K562 (cell line): Measurements from ENCODE around the gene NTNG1. TPM values are rescaled to one million over a fixed set of nuclear protein-coding genes. Genes with fewer than 3 reads are reported as not detected.

Experiments used
- ATAC-seq: fragments of 200-7000 bp; cut with Tn5 transposase; 3 replicates; pipeline ENCODE4 v1.9.1; 2020; ENCODE audit warnings: moderate library complexity
- BruUV-seq: library from RNA; stranded (reverse); fragments of 400-500 nt; replicated peaks from 2 replicates; lab custom pipeline; 2021; lab: Mats Ljungman, UMichigan
- CTCF ChIA-PET: fragments of 300-600 bp; formaldehyde crosslinking; extraction: SDS; loops from one replicate; lab custom pipeline; 2021; ENCODE audit warnings: low intra/inter-chr PET ratio; lab: Yijun Ruan, JAX
- POLR2A ChIA-PET: fragments of 300-600, 350-650 bp; sonication (Branson Sonifier 250); formaldehyde crosslinking; extraction: SDS; loops from one replicate; lab custom pipeline; 2021; ENCODE audit warnings: antibody characterized with exemption, inconsistent platforms; lab: Yijun Ruan, JAX
- DNase-seq, 4 experiments: peaks; one replicate each; pipeline versions ENCODE4 v3.0.0 to v3.0.0-alpha.2; 2011 to 2018; ENCODE audit warnings: low spot score in 3 of 4, mixed read lengths in 3 of 4; ENCODE audit errors: extremely low read depth in 1 of 4
- FAIRE-seq: peaks from 2 replicates; lab custom pipeline; 2011; peaks lifted over from hg19 to GRCh38; lab: Jason Lieb, UNC
- H2AFZ ChIP-seq: 2 replicates; pipeline ENCODE4 v1.6.0; 2011; ENCODE audit warnings: low read depth, low read length, control low read depth, inconsistent platforms
- H3K27ac ChIP-seq: fragments of 200-600 bp; 3 replicates; pipeline ENCODE4 v1.8.0; 2011; ENCODE audit warnings: low read depth, mild to moderate bottlenecking, control low read depth, inconsistent platforms, low read length, moderate library complexity, mixed read lengths; ENCODE audit errors: extremely low read depth
- H3K27me3 ChIP-seq, 2 experiments: fragments of 300-600 bp in 1 of 2; 2 replicates in 1 of 2; 3 replicates in 1 of 2; pipeline versions ENCODE4 v1.6.0 to v1.8.0; 2011; ENCODE audit warnings: inconsistent platforms in 2 of 2, low read length in 2 of 2, mild to moderate bottlenecking in 1 of 2, mixed read lengths in 1 of 2, moderate library complexity in 1 of 2; ENCODE audit not compliant: control insufficient read depth in 2 of 2, insufficient read depth in 2 of 2
- H3K36me3 ChIP-seq: fragments of 300-600 bp; 3 replicates; pipeline ENCODE4 v1.8.0; 2011; ENCODE audit warnings: mild to moderate bottlenecking, low read length, inconsistent platforms; ENCODE audit not compliant: control insufficient read depth, insufficient read depth
- H3K4me1 ChIP-seq, 2 experiments: fragments of 200-600 bp in 1 of 2; replicated peaks in 1 of 2; 2 replicates in 1 of 2; 3 replicates in 1 of 2; pipeline versions ENCODE4 v1.5.1 to v1.8.0; 2011; ENCODE audit warnings: inconsistent platforms in 2 of 2, low read length in 2 of 2, mild to moderate bottlenecking in 1 of 2, mixed read lengths in 1 of 2, moderate library complexity in 1 of 2; ENCODE audit not compliant: control insufficient read depth in 2 of 2, insufficient read depth in 2 of 2
- H3K4me2 ChIP-seq: 2 replicates; pipeline ENCODE4 v1.6.1; 2011; ENCODE audit warnings: low read length, control low read depth, inconsistent platforms, mixed read lengths; ENCODE audit not compliant: insufficient read depth
- H3K4me3 ChIP-seq: fragments of 200-600 bp; sonication (generic), shearing (Covaris generic); 2 replicates; pipeline ENCODE4 v1.5.1; 2016; ENCODE audit warnings: control low read depth, inconsistent platforms
- H3K79me2 ChIP-seq: fragments of 200-600 bp; 3 replicates; pipeline ENCODE4 v1.8.0; 2011; ENCODE audit warnings: low read length, inconsistent platforms; ENCODE audit not compliant: control insufficient read depth, insufficient read depth
- H3K9ac ChIP-seq, 2 experiments: 2 replicates each; pipeline versions ENCODE4 v1.6.0 to v1.6.1; 2011; ENCODE audit warnings: low read depth in 2 of 2, low read length in 2 of 2, control low read depth in 1 of 2, inconsistent platforms in 1 of 2, mild to moderate bottlenecking in 1 of 2, mixed read lengths in 1 of 2; ENCODE audit not compliant: insufficient read depth in 1 of 2
- H3K9me1 ChIP-seq: one replicate; pipeline ENCODE4 v1.6.0; 2011; ENCODE audit warnings: inconsistent platforms, mild to moderate bottlenecking, low read length, moderate library complexity; ENCODE audit not compliant: control insufficient read depth, insufficient read depth
- H3K9me3 ChIP-seq: replicated peaks from 2 replicates; pipeline ENCODE4 v1.5.1; 2011; ENCODE audit warnings: low read depth, low read length, inconsistent platforms; ENCODE audit not compliant: control insufficient read depth, insufficient read depth
- H4K20me1 ChIP-seq: replicated peaks from 2 replicates; pipeline ENCODE4 v1.6.1; 2011; ENCODE audit warnings: low read length, inconsistent platforms, mixed read lengths; ENCODE audit not compliant: control insufficient read depth, insufficient read depth
- BMI1 ChIP-seq: fragments of 150-350 bp; IDR thresholded peaks from 2 replicates; pipeline ENCODE4 v1.6.1; 2014; ENCODE audit warnings: low read length
- DNMT1 ChIP-seq: fragments of 450-650 bp; IDR thresholded peaks from 2 replicates; pipeline ENCODE4 v1.6.1; 2016; ENCODE audit warnings: antibody characterized with exemption, mild to moderate bottlenecking
- KAT7 ChIP-seq: sonication (generic); formaldehyde crosslinking; IDR thresholded peaks from 2 replicates; pipeline ENCODE4 v1.8.0; 2022; ENCODE audit warnings: missing genetic modification reagents, mild to moderate bottlenecking, borderline replicate concordance
- MCM3 ChIP-seq: fragments of 450-650 bp; IDR thresholded peaks from 2 replicates; pipeline ENCODE4 v1.6.1; 2016
- MYBL2 ChIP-seq, 2 experiments: fragments of 450-650 bp in 1 of 2; sonication (generic) in 1 of 2; formaldehyde crosslinking in 1 of 2; IDR thresholded peaks; 2 replicates each; pipeline versions ENCODE4 v1.6.1 to v1.8.1; 2017 to 2022; ENCODE audit warnings: borderline replicate concordance in 1 of 2, inconsistent platforms in 1 of 2, low read depth in 1 of 2, mild to moderate bottlenecking in 1 of 2, missing genetic modification reagents in 1 of 2, moderate library complexity in 1 of 2
- PHF8 ChIP-seq: fragments of 200-600 bp; sonication (generic); IDR thresholded peaks from 2 replicates; pipeline ENCODE4 v1.6.1; 2012; ENCODE audit warnings: mixed run types, mild to moderate bottlenecking, inconsistent platforms, low read length, moderate library complexity, borderline replicate concordance
- ZNF239 ChIP-seq: fragments of 250-450 bp; sonication (Bioruptor Pico); IDR thresholded peaks from 2 replicates; pipeline ENCODE4 v1.4.0; 2020; ENCODE audit warnings: mild to moderate bottlenecking
- WGBS: fragments of 100-300 bp; shearing (Covaris generic); methylation state at CpG from one replicate; pipeline ENCODE4 v1.1.6; 2016; ENCODE audit warnings: low coverage, mixed read lengths; ENCODE audit not compliant: insufficient coverage; ENCODE audit errors: missing lambda C conversion rate; 5-methylcytosine and 5-hydroxymethylcytosine counted together
- in situ Hi-C: fragments of 300-500 bp; cut with MboI; formaldehyde crosslinking; loops from 4 replicates; pipeline ENCODE4 v1.15.0; 2018; ENCODE audit warnings: inconsistent platforms, mixed read lengths
- intact Hi-C: fragments of 100-400 bp; cut with micrococcal nuclease; formaldehyde crosslinking; loops from 2 replicates; pipeline ENCODE4 v1.14.2; 2022
- polyA plus RNA-seq, 8 experiments: library from polyadenylated mRNA; depleted of rRNA in 4 of 8; stranded (reverse) in 5 of 8; unstranded in 3 of 8; fragments of >200 nt; fragmentation: Nextera tagmentation in 2 of 8; fragmentation: Illumina TruSeq in 1 of 8; extraction: Ambion mirVana in 2 of 8; extraction: Trizol in 1 of 8; gene quantifications; 2 replicates each; pipeline versions ENCODE4 v1.2.1 to v1.2.3, GENCODE V29; 2011 to 2014; ENCODE audit warnings: inconsistent platforms in 1 of 8, missing spikeins in 1 of 8
- total RNA-seq, 7 experiments: library from RNA; depleted of rRNA in 6 of 7; stranded (reverse); fragments of >200 nt in 6 of 7; fragmentation: Illumina TruSeq in 2 of 7; extraction: Trizol in 2 of 7; gene quantifications; 2 replicates each; pipeline versions ENCODE4 v1.2.1 to v1.2.3, GENCODE V29; 2011 to 2021; ENCODE audit warnings: low replicate concordance in 1 of 7
- TF ChIP-seq, protein P1 (sequence below): fragments of 450-650 bp; formaldehyde crosslinking; conservative IDR thresholded peaks from 2 replicates; pipeline ENCODE4 v1.4.0; 2022; ENCODE audit warnings: mild to moderate bottlenecking, missing genetic modification characterization
- TF ChIP-seq, protein P2 (sequence below), 2 experiments: fragments of 450-650 bp in 1 of 2; sonication (generic) in 1 of 2; formaldehyde crosslinking in 1 of 2; IDR thresholded peaks; 2 replicates each; pipeline versions ENCODE4 v1.7.1 to v1.9.0; 2016 to 2022; ENCODE audit warnings: inconsistent platforms in 1 of 2, mild to moderate bottlenecking in 1 of 2, missing genetic modification reagents in 1 of 2
- TF ChIP-seq, protein P3 (sequence below): fragments of 250-450 bp; sonication (Bioruptor Pico); IDR thresholded peaks from 2 replicates; pipeline ENCODE4 v1.6.1; 2021; ENCODE audit warnings: mild to moderate bottlenecking

NTNG1 gene
- total and polyA plus RNA-seq, 9 of the 15 experiments (the other 6 are each of a cell fraction or from before 2014, with no cell fraction given), result not detected

DNA sequence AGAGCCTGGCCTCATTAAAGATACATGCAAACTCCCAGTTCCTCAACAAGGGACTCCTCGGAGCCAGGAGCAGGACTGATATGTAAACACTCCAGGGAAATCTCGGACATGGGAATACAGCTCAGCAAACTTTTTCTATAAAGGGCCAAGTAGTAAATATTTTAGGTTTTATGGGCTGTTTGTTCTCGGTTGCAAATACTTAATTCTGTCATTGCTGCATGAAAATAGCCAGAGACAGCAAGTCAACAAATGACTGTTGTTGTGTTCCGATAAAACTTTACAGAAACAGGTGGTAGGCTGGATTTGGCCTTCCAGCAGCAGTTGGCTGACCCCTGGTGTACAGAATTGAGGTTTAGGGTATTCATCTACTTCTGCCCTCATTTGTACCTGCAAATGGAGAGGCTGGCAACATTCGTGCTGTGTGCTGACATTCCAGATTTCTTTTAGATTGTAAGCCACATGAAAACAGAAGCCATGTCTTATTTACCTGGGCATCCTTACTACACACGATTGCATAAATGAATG, 360.3 kb downstream of the NTNG1 start (continued):
- TF ChIP-seq, protein P1, sequence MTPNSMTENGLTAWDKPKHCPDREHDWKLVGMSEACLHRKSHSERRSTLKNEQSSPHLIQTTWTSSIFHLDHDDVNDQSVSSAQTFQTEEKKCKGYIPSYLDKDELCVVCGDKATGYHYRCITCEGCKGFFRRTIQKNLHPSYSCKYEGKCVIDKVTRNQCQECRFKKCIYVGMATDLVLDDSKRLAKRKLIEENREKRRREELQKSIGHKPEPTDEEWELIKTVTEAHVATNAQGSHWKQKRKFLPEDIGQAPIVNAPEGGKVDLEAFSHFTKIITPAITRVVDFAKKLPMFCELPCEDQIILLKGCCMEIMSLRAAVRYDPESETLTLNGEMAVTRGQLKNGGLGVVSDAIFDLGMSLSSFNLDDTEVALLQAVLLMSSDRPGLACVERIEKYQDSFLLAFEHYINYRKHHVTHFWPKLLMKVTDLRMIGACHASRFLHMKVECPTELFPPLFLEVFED (CRISPR knock-in tag), result no peak

DNA sequence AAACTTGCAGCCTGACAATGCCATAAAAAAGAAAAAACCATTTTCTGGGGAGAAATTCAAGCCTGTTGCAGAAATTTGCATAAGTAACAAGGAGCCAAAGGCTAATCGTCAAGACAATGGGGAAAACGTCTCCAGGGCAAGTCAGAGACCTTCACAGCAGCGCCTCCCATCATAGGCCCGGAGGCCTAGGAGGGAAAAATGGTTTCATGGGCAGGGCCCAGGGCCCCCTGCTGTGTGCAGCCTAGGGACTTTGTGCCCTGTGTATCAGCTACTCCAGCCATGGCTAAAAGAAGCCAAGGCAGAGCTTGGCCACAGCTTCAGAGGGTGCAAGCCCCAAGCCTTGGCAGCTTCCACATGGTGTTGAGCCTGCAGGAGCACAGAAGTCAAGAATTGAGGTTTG, 369.5 kb downstream of the NTNG1 start:
- H3K4me1 ChIP-seq, result no peaks in the 10 kb centered on the region
- 0% methylated on average over 4 of the region's 4 CpGs for WGBS
- H3K4me3 ChIP-seq, result no peak overlapping the region
- no peak overlapping the region for H2AFZ ChIP-seq
- no peak overlapping the region for H3K9ac ChIP-seq
- H3K4me2 ChIP-seq, result no peak overlapping the region
- intact Hi-C loops, result no loop called here
- H4K20me1 ChIP-seq, result no peaks in the 10 kb centered on the region
- no peak for FAIRE-seq
- BruUV-seq, result no TSS peak
- ChIA-PET POLR2A (no interaction called here), CTCF (no interaction called here)
- no peak for DNase-seq
- ATAC-seq, result no peak
- no peak overlapping the region for H3K27ac ChIP-seq
- H3K9me3 ChIP-seq, result no peaks in the 10 kb centered on the region
- no peaks in the 10 kb centered on the region for H3K27me3 ChIP-seq
- in situ Hi-C loops, result no loop called here
- no peaks in the 10 kb centered on the region for H3K36me3 ChIP-seq
- H3K79me2 ChIP-seq, result no peaks in the 10 kb centered on the region
- H3K9me1 ChIP-seq, result no peaks in the 10 kb centered on the region
- TF ChIP-seq MCM3, result no peak
- TF ChIP-seq BMI1, result no peak
- no peak for TF ChIP-seq DNMT1
- TF ChIP-seq, protein P2, sequence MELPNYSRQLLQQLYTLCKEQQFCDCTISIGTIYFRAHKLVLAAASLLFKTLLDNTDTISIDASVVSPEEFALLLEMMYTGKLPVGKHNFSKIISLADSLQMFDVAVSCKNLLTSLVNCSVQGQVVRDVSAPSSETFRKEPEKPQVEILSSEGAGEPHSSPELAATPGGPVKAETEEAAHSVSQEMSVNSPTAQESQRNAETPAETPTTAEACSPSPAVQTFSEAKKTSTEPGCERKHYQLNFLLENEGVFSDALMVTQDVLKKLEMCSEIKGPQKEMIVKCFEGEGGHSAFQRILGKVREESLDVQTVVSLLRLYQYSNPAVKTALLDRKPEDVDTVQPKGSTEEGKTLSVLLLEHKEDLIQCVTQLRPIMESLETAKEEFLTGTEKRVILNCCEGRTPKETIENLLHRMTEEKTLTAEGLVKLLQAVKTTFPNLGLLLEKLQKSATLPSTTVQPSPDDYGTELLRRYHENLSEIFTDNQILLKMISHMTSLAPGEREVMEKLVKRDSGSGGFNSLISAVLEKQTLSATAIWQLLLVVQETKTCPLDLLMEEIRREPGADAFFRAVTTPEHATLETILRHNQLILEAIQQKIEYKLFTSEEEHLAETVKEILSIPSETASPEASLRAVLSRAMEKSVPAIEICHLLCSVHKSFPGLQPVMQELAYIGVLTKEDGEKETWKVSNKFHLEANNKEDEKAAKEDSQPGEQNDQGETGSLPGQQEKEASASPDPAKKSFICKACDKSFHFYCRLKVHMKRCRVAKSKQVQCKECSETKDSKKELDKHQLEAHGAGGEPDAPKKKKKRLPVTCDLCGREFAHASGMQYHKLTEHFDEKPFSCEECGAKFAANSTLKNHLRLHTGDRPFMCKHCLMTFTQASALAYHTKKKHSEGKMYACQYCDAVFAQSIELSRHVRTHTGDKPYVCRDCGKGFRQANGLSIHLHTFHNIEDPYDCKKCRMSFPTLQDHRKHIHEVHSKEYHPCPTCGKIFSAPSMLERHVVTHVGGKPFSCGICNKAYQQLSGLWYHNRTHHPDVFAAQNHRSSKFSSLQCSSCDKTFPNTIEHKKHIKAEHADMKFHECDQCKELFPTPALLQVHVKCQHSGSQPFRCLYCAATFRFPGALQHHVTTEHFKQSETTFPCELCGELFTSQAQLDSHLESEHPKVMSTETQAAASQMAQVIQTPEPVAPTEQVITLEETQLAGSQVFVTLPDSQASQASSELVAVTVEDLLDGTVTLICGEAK (IDR thresholded peaks at IDR 0.05), result no peak
- TF ChIP-seq, protein P2 (CRISPR knock-in tag; IDR thresholded peaks at IDR 0.05), result no peak
- TF ChIP-seq PHF8, result no peak
- TF ChIP-seq, protein P3, sequence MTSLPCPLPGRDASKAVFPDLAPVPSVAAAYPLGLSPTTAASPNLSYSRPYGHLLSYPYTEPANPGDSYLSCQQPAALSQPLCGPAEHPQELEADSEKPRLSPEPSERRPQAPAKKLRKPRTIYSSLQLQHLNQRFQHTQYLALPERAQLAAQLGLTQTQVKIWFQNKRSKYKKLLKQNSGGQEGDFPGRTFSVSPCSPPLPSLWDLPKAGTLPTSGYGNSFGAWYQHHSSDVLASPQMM, result no peak
- TF ChIP-seq MYBL2 (IDR thresholded peaks at IDR 0.05; ENCODE audit: low read depth), result no peak
- TF ChIP-seq MYBL2 (CRISPR knock-in tag; IDR thresholded peaks at IDR 0.05; ENCODE audit: borderline replicate concordance), result no peak
- no peak for TF ChIP-seq ZNF239 (CRISPR knock-in tag)
- TF ChIP-seq KAT7 (CRISPR knock-in tag), result no peak
